ENCODE measurements around the gene CDK11B. TPM values are rescaled to one million over a fixed set of nuclear protein-coding genes. Genes with fewer than 3 reads are reported as not detected.
A peak's percentile ranks its signal among the peaks of the same experiment; 100 is the strongest.

CDK11B gene
- total and polyA plus RNA-seq, 2 donors (not counting 1 experiment from before 2014, with no cell fraction given), result 14.1 to 36.3 TPM

DNA sequence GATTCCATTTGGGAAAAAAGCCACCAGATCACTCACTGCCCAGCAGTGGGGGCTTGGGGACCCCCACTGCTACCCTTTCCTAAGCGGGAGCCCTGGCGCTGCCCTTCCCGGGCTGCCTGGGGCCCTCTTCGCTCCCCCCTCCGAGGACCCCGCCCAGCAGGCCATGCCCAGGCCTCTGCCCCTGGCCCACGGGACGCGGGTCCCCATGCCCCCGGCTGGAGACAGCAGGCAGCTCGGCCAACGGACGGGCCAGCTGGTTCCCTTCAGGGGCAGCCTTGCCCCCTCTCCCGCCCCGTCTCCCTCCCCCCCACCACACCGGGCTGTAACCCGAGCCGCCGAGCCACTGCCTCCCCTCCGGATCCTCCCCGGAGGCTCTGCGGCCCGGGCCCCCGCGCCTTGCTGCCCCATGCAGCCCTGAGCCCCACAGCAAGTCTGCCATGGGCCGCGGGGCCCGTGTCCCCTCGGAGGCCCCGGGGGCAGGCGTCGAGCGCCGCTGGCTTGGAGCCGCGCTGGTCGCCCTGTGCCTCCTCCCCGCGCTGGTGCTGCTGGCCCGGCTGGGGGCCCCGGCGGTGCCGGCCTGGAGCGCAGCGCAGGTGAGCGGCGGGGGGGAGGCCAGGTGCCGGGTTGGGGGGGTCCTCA, 26.9 kb downstream of the CDK11B start, which contains the start of gene MMP23B:
Gene MMP23B (plus strand): TSS at position 392 of the 639 bp plus-strand sequence. CDS start 46 bp downstream, at position 438.
- POLR2A ChIA-PET, result interaction anchor here (0.7 kb wide), 2 partner anchors 39 to 115 kb away, joined by 4 read pairs; no protein-coding TSS in a partner anchor
- Histone ChIP-seq H3K9ac (ENCODE audit: low read length) (peak within 1 kb of the TSS; percentile 51), H3K4me2 (replicated peaks; ENCODE audit: low read depth, low read length, poor library complexity, severe bottlenecking) (peak within 1 kb of the TSS; percentile 92), H3K36me3 (replicated peaks in 1 of 2; ENCODE audit: control extremely low read depth in 1 of 2, control insufficient read depth in 1 of 2, extremely low read depth in 1 of 2, insufficient read depth in 2 of 2, low read length in 1 of 2) (peaks cover 0 to 4% of the 10 kb centered on the region in 2 experiments), H2AFZ (ENCODE audit: insufficient read depth, low read depth, low read length, poor library complexity, severe bottlenecking) (no peak within 1 kb of the TSS), H4K20me1 (ENCODE audit: control insufficient read depth, insufficient read depth, low read length, poor library complexity, severe bottlenecking) (no peaks in the 10 kb centered on the region), H3K27ac (ENCODE audit: low read length in 2 of 2) (no peak within 1 kb of the TSS), H3K4me3 (ENCODE audit: control extremely low read depth in 1 of 5, extremely low read depth in 1 of 5, insufficient read depth in 1 of 5, low read depth in 2 of 5, low read length in 4 of 5) (no peak within 1 kb of the TSS), H3K27me3 (replicated peaks in 1 of 4; ENCODE audit: control extremely low read depth in 1 of 4, control insufficient read depth in 3 of 4, insufficient read depth in 4 of 4, low read length in 3 of 4) (peaks cover 0 to 13% (median 4%) of the 10 kb centered on the region in 4 experiments), H3K9me3 (ENCODE audit: control extremely low read depth in 1 of 3, control insufficient read depth in 2 of 3, insufficient read depth in 1 of 3, low read length in 2 of 3) (peaks cover 0 to 8% (median 0%) of the 10 kb centered on the region in 3 donors), H3K79me2 (ENCODE audit: control insufficient read depth, insufficient read depth, low read length) (no peaks in the 10 kb centered on the region), H3K4me1 (ENCODE audit: control insufficient read depth in 2 of 2, insufficient read depth in 2 of 2, low read length in 2 of 2) (peaks cover 15 to 21% of the 10 kb centered on the region in 2 donors)
- 6% methylated on average over 43 of the region's 48 CpGs for WGBS (ENCODE audit: insufficient coverage)
- ATAC-seq (ENCODE audit: low read depth) (no peak), DNase-seq (peak; percentile 50)
- CTCF ChIA-PET, result no interaction called here
- H3K9me3 Mint-ChIP-seq (ENCODE audit: insufficient read depth), result no peaks in the 10 kb centered on the region
- peak within 1 kb of the TSS; percentile 67 for H3K4me3 Mint-ChIP-seq
- peaks cover 4% of the 10 kb centered on the region for H3K4me1 Mint-ChIP-seq
- TF ChIP-seq, protein P1, sequence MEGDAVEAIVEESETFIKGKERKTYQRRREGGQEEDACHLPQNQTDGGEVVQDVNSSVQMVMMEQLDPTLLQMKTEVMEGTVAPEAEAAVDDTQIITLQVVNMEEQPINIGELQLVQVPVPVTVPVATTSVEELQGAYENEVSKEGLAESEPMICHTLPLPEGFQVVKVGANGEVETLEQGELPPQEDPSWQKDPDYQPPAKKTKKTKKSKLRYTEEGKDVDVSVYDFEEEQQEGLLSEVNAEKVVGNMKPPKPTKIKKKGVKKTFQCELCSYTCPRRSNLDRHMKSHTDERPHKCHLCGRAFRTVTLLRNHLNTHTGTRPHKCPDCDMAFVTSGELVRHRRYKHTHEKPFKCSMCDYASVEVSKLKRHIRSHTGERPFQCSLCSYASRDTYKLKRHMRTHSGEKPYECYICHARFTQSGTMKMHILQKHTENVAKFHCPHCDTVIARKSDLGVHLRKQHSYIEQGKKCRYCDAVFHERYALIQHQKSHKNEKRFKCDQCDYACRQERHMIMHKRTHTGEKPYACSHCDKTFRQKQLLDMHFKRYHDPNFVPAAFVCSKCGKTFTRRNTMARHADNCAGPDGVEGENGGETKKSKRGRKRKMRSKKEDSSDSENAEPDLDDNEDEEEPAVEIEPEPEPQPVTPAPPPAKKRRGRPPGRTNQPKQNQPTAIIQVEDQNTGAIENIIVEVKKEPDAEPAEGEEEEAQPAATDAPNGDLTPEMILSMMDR (IDR thresholded peaks at IDR 0.05), result no peak
- TF ChIP-seq EZH2 (IDR thresholded peaks at IDR 0.05; ENCODE audit: borderline replicate concordance, insufficient read depth, low read depth, low read length, poor library complexity, severe bottlenecking), result peak; percentile 91
- H3K27ac Mint-ChIP-seq, result peak within 1 kb of the TSS; percentile 61
- intact Hi-C loops (cut with micrococcal nuclease), result loop anchor here (2.0 kb wide), 1 partner anchor 17 kb away; the partner anchor contains the start of gene MIB2
- H3K27me3 Mint-ChIP-seq, result peaks cover 3% of the 10 kb centered on the region

All from B cell (primary cell).